B cell (primary cell): ENCODE data around the gene PCK1.

Source experiments
- EZH2 ChIP-seq: IDR thresholded peaks from 2 replicates; pipeline ENCODE4 v1.6.1; 2012; ENCODE audit warnings: borderline replicate concordance, low read depth, mild to moderate bottlenecking, moderate library complexity, low read length; ENCODE audit not compliant: insufficient read depth, poor library complexity, severe bottlenecking
- TF ChIP-seq, protein P1 (sequence below): fragments of 200-600 bp; IDR thresholded peaks from one replicate; pipeline ENCODE4 v1.8.0; 2022; ENCODE audit warnings: antibody characterized with exemption, mild to moderate bottlenecking

- TF ChIP-seq, protein P1, sequence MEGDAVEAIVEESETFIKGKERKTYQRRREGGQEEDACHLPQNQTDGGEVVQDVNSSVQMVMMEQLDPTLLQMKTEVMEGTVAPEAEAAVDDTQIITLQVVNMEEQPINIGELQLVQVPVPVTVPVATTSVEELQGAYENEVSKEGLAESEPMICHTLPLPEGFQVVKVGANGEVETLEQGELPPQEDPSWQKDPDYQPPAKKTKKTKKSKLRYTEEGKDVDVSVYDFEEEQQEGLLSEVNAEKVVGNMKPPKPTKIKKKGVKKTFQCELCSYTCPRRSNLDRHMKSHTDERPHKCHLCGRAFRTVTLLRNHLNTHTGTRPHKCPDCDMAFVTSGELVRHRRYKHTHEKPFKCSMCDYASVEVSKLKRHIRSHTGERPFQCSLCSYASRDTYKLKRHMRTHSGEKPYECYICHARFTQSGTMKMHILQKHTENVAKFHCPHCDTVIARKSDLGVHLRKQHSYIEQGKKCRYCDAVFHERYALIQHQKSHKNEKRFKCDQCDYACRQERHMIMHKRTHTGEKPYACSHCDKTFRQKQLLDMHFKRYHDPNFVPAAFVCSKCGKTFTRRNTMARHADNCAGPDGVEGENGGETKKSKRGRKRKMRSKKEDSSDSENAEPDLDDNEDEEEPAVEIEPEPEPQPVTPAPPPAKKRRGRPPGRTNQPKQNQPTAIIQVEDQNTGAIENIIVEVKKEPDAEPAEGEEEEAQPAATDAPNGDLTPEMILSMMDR = no peak
- TF ChIP-seq EZH2 = no peak
Observed at GRCh38 chr20:57601211-57601570, 40.3 kb downstream of the PCK1 start.
